ENCODE data around the gene CYFIP2.

Gene CYFIP2

DNA sequence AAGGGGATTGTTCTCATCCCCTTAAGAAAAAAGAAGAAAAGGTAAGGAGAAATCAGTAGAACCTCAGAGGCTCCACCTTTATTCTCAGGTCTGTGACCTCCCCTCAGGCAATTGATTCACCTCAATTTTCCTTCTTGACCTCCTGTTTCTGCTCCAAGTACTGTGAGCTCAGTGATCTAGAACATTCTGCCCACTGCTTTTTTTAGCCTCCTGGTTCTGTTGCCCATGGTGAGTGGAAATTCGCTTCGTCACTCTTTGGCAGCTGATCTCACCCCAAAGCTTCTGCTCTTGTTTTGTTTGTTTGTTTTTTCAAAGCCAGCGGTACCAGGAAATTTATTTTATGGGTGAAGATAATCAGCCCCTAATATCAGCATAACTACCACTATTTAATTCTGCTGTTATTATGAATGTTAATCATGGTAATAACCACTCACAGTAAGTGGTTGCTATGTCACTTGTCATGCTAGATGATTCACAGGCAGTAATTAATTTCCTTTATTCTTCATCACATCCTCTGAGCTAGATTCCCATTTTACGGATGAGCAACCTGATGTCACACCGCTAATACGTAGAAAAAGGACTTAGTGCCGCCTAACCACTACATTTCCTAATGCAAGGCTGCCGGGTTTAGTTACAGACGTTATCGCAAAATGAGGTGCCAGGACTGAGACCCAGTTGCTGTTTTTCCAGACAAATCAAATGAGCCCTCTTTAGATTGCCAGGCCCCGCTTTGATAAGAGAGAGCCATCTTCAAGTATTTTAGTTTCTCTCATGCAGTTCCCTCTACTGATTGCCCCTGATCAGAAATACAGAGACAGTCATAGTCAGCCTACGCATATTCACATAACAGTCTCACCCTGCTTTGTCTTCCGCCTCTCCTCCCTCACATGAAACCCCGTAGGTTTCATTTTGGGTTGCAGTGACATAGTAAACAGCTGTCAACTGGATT, 78.2 kb downstream of the CYFIP2 start:
- H3K36me3 ChIP-seq (ENCODE audit: control insufficient read depth, insufficient read depth, low read length), result no peaks in the 10 kb centered on the region
- H3K27me3 ChIP-seq (ENCODE audit: control insufficient read depth, insufficient read depth, low read length), result no peaks in the 10 kb centered on the region
- peaks cover under 1% of the 10 kb centered on the region for H3K79me2 ChIP-seq
- no peak overlapping the region for H3K4me2 ChIP-seq (ENCODE audit: low read length)
- no peaks in the 10 kb centered on the region for H3K9me3 ChIP-seq (ENCODE audit: control insufficient read depth, low read length)
- no peak overlapping the region for H3K4me3 ChIP-seq (ENCODE audit: low read depth, low read length)
- TF ChIP-seq, protein P1, sequence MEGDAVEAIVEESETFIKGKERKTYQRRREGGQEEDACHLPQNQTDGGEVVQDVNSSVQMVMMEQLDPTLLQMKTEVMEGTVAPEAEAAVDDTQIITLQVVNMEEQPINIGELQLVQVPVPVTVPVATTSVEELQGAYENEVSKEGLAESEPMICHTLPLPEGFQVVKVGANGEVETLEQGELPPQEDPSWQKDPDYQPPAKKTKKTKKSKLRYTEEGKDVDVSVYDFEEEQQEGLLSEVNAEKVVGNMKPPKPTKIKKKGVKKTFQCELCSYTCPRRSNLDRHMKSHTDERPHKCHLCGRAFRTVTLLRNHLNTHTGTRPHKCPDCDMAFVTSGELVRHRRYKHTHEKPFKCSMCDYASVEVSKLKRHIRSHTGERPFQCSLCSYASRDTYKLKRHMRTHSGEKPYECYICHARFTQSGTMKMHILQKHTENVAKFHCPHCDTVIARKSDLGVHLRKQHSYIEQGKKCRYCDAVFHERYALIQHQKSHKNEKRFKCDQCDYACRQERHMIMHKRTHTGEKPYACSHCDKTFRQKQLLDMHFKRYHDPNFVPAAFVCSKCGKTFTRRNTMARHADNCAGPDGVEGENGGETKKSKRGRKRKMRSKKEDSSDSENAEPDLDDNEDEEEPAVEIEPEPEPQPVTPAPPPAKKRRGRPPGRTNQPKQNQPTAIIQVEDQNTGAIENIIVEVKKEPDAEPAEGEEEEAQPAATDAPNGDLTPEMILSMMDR (IDR thresholded peaks at IDR 0.05), result no peak
- no peak overlapping the region for H3K27ac ChIP-seq
- H3K9ac ChIP-seq, result no peak overlapping the region
- H3K4me1 ChIP-seq, result no peaks in the 10 kb centered on the region
- H2AFZ ChIP-seq, result no peak overlapping the region

DNA sequence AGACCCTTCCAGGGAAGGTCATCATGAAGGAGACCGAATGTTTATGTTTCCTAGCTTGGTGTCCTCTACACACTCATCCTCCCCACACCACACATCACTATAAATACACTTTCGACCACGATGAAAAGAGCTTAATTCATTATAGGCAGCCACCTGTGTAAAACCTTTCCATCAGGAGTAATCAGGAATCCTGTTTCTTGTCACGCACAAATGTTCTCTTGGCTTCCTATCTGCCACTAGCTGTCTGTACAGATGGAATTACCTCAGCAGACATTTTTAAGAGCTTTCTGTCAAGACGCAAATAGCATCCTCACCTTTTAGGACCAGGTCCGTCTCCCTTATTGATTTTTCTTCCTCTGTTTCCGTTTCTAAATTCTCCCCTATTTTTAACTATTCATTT, 79.1 kb downstream of the CYFIP2 start:
- TF ChIP-seq, protein P1 (IDR thresholded peaks at IDR 0.05), result no peak
- Histone ChIP-seq H3K9me3 (ENCODE audit: control insufficient read depth, low read length) (no peaks in the 10 kb centered on the region), H3K79me2 (peaks cover 2% of the 10 kb centered on the region), H3K4me1 (no peaks in the 10 kb centered on the region), H3K9ac (no peak overlapping the region), H3K27ac (no peak overlapping the region), H3K27me3 (ENCODE audit: control insufficient read depth, insufficient read depth, low read length) (no peaks in the 10 kb centered on the region), H3K36me3 (ENCODE audit: control insufficient read depth, insufficient read depth, low read length) (no peaks in the 10 kb centered on the region), H2AFZ (no peak overlapping the region), H3K4me3 (ENCODE audit: low read depth, low read length) (no peak overlapping the region), H3K4me2 (ENCODE audit: low read length) (no peak overlapping the region)

DNA sequence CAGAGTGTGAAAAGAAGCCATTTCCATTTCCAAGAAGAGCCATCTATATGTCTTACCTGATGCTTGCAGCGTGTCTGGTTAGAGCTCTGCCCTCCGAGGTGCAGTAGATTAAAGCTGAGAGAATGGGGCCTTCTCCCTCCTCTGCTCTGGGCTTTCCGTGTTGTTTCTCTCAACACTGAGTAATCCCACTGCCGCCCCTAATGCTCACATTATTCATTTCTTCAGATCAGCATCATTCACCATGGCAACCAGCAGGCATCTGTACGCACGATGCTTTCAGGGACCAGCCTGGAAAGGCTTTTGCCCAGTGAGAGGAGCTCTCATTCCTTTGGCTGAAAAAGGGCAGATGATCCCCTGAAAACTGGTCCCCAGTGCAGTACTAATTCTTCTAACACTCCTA, 79.6 kb downstream of the CYFIP2 start:
- Histone ChIP-seq H3K9me3 (ENCODE audit: control insufficient read depth, low read length) (no peaks in the 10 kb centered on the region), H3K27ac (no peak overlapping the region), H3K27me3 (ENCODE audit: control insufficient read depth, insufficient read depth, low read length) (no peaks in the 10 kb centered on the region), H2AFZ (no peak overlapping the region), H3K79me2 (peaks cover 2% of the 10 kb centered on the region), H3K9ac (no peak overlapping the region), H3K4me3 (ENCODE audit: low read depth, low read length) (no peak overlapping the region), H3K4me2 (ENCODE audit: low read length) (no peak overlapping the region), H3K36me3 (ENCODE audit: control insufficient read depth, insufficient read depth, low read length) (no peaks in the 10 kb centered on the region), H3K4me1 (no peaks in the 10 kb centered on the region)
- TF ChIP-seq, protein P1 (IDR thresholded peaks at IDR 0.05), result no peak

DNA sequence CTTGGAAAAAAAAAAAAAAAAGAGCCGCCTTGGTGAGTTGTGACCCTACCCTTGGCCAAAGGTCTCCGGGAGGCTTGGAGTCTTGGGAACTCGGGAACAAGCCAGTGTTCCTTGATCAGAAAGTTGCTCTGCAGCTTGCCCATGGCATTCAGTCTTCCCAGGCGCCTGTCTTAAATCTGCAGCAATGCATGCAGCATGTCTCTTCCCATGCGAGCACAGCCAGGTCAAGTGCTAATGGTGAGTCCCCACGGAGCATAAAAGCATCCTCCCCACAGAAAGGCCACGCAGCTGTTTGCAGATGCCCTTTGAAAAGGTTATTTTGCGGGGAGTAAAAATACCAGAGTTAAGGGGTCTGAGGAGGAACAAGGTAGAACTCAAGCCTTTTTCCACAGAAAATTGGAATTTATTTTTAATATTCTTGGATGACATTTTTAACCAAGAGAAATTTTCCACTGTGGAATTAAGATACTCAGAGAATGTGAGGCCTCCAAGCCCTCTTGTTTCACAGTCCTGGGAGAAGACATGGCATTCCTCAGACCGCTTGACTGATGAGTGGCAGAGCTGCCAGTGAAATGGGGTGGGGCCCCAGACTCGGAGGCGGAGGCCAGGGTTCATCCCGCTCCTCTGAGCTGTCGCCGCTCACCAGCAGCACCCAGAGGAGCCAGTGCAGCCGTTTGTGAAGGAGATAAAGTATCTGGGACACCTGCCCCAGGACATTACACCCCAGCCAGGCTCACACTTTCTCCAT, 81.6 kb downstream of the CYFIP2 start:
- Histone ChIP-seq H3K4me2 (ENCODE audit: low read length) (no peak overlapping the region), H2AFZ (no peak overlapping the region), H3K9ac (no peak overlapping the region), H3K79me2 (peaks cover 2% of the 10 kb centered on the region), H3K27me3 (ENCODE audit: control insufficient read depth, insufficient read depth, low read length) (no peaks in the 10 kb centered on the region), H3K36me3 (ENCODE audit: control insufficient read depth, insufficient read depth, low read length) (no peaks in the 10 kb centered on the region), H3K9me3 (ENCODE audit: control insufficient read depth, low read length) (no peaks in the 10 kb centered on the region), H3K27ac (no peak overlapping the region), H3K4me1 (no peaks in the 10 kb centered on the region), H3K4me3 (ENCODE audit: low read depth, low read length) (no peak overlapping the region)
- TF ChIP-seq, protein P1 (IDR thresholded peaks at IDR 0.05), result no peak
